Measurements from ENCODE around the gene CTDSPL.
"Not testable (repeated sequence)": the region's sequence is repeated elsewhere in the genome, so short reads cannot be mapped to it uniquely, and the experiment has no call there.

Gene CTDSPL

DNA sequence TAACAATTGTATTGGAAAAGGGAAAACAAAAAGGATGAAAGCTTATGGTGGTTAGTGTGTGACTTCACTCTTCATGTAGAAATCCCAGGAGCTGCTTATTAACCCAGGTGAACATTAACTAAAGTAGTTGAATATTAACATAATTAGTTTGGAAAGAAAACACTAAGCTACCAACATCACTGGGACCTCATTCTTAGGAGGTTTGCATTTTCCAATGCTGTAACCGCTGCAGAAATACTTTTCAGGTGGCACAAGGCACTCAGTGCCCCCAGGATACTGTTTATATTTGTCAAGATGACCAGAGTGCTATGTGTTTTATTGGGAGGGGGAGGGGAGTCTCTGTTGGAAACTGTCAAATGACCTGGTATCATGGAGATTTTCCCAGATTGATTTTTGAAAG lies 103.0 kb downstream of the CTDSPL start:
- Histone ChIP-seq H3K4me1 (ENCODE audit: insufficient read depth, low read length) (no peaks in the 10 kb centered on the region), H3K9me3 (ENCODE audit: low read length) (no peaks in the 10 kb centered on the region), H3K27me3 (ENCODE audit: insufficient read depth, low read length) (no peaks in the 10 kb centered on the region), H2AFZ (ENCODE audit: low read depth, low read length) (no peak overlapping the region), H3K36me3 (ENCODE audit: insufficient read depth, low read length) (peaks cover 15% of the 10 kb centered on the region), H3K4me3 (ENCODE audit: low read length) (no peak overlapping the region)

DNA sequence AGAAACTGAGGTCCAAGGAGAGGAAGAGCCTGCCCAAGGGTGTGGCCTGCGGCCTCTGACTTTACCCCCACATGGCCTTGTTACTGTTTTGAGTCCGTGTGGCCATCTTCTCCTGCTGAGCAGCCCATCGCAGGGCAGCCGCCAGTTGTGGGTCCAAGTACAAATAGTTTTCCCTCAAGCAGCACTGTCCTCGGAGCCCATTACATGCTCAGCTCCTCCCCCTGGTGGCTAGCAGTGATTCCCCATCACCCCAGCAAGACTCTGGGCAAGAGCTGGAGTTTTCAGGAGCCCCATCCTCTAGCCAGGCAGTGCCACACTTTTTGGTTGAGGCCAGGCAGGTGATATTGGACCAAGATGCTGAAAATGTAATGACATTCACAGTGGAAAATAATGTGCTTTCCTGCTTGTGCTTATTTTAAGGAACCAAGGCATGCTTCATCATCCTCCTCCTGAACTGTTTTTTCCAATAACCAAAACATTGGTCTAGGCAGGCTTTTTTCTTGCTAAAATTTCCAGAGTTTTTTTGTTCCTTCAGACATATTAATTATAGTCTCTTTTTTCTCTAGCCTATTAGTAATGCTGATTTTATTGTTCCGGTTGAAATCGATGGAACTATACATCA lies 105.7 kb downstream of the CTDSPL start:
- H3K9me3 ChIP-seq (ENCODE audit: low read length) = no peaks in the 10 kb centered on the region
- H3K36me3 ChIP-seq (ENCODE audit: insufficient read depth, low read length) = peaks cover 28% of the 10 kb centered on the region
- H3K4me1 ChIP-seq (ENCODE audit: insufficient read depth, low read length) = peaks cover 7% of the 10 kb centered on the region
- no peak overlapping the region for H2AFZ ChIP-seq (ENCODE audit: low read depth, low read length)
- no peak overlapping the region for H3K4me3 ChIP-seq (ENCODE audit: low read length)
- H3K27me3 ChIP-seq (ENCODE audit: insufficient read depth, low read length) = no peaks in the 10 kb centered on the region

DNA sequence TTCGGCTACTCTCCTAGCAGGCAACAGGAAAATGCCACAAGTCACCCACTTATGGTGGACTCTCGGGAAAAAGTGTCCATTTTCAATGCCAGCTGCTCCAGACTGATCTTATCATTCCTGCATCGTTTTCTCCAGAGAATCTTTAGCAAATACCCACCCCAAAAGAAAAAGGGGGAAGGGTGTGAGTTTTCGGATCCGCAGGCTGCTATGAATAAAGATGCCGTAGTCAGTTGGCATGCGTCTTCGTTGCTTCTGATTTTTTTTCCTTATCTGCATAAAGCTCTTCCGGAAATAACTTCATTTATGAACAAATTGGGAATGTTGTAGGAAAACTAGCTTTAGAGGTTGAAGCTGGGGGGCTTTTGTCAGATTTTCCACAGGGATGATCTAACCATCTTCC lies 106.5 kb downstream of the CTDSPL start:
- H3K4me3 ChIP-seq (ENCODE audit: low read length) = no peak overlapping the region
- H3K9me3 ChIP-seq (ENCODE audit: low read length) = no peaks in the 10 kb centered on the region
- peaks cover 31% of the 10 kb centered on the region for H3K36me3 ChIP-seq (ENCODE audit: insufficient read depth, low read length)
- H3K4me1 ChIP-seq (ENCODE audit: insufficient read depth, low read length) = peaks cover 7% of the 10 kb centered on the region
- H3K27me3 ChIP-seq (ENCODE audit: insufficient read depth, low read length) = no peaks in the 10 kb centered on the region
- no peak overlapping the region for H2AFZ ChIP-seq (ENCODE audit: low read depth, low read length)

DNA sequence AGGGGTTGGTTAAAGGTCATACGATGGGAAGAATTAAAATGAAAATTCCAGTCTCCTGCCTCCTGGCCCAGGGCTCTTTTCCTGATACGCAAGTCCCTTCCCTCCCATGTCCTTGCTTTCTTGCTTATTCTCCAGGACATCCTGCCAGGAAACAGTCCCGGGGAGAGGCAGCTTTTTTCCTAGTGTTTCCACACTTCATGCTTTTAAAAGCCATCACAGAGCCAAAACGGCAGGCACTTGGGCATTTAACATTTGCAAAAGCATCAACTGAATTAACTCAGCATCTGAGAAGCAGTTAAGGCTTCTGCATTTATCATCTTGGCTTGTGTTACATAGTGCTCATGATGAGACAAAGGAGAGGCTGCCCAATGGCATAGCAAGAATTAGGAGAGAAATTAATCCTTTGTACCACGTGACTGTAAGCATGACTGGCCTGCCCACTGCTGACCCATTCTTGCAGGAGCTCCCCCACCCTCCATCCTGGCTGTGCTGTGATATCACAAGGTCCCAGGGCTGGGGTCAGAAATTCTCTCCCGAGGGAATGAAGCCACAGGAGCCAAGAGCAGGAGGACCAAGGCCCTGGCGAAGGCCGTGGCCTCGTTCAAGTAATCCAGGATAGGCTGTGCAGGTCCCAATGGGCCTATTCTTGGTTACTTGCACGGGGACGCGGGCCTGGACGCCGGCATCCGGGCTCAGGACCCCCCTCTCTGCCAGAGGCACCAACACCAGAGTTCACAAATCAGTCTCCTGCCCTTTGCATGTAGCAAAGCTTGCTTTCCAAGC lies 107.3 kb downstream of the CTDSPL start:
- H3K4me1 ChIP-seq (ENCODE audit: insufficient read depth, low read length) = peaks cover 7% of the 10 kb centered on the region
- no peak overlapping the region for H3K4me3 ChIP-seq (ENCODE audit: low read length)
- no peaks in the 10 kb centered on the region for H3K27me3 ChIP-seq (ENCODE audit: insufficient read depth, low read length)
- peaks cover 2% of the 10 kb centered on the region for H3K9me3 ChIP-seq (ENCODE audit: low read length)
- H2AFZ ChIP-seq (ENCODE audit: low read depth, low read length) = no peak overlapping the region
- H3K36me3 ChIP-seq (ENCODE audit: insufficient read depth, low read length) = peaks cover 31% of the 10 kb centered on the region

DNA sequence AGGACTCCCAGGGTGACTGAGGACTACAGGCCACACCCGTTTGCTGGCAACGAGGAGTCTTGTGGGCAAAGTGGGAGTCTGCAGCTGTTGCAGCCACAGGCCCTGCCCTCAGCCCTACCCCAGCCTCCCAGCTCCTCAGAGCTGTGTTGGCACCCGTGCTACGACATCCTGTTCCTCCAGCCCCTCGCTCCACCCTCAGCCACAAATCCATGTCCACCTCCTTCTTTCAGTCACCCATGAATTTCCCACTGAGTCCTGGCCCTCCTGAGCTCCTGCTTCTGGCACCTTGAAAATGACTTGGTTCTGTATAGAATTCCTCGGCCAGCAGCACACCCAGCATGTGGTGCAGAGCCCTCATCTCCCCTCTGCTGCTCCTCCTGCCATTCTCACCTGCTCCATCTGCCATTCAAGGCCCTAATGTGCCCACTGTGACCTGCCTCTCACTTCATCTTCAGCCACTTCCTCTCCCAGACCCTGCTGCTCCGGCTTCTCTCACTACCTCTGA lies 108.0 kb downstream of the CTDSPL start:
- no peaks in the 10 kb centered on the region for H3K27me3 ChIP-seq (ENCODE audit: insufficient read depth, low read length)
- peaks cover 29% of the 10 kb centered on the region for H3K36me3 ChIP-seq (ENCODE audit: insufficient read depth, low read length)
- H3K9me3 ChIP-seq (ENCODE audit: low read length) = peaks cover 2% of the 10 kb centered on the region
- no peak overlapping the region for H2AFZ ChIP-seq (ENCODE audit: low read depth, low read length)
- H3K4me1 ChIP-seq (ENCODE audit: insufficient read depth, low read length) = peaks cover 7% of the 10 kb centered on the region
- H3K4me3 ChIP-seq (ENCODE audit: low read length) = no peak overlapping the region

DNA sequence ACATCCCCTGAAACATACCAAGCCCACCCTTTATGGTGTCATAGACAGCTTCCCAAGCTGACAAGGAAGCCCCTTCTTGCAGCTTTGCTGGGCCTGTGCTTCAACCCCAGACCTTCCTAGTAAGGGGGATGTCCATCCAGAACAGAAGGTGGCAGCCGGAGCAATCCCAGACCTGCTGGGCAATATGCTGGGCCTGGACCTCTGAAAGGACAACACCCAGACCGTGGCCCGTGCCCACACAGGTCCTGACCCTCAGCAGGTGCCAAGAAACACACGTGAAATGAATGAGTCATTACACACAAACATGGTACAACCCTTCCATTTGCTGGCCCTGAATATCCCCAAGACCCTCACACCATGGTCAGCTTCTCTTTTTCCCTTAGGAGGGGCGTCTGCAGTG lies 109.1 kb downstream of the CTDSPL start:
- Histone ChIP-seq H3K4me1 (ENCODE audit: insufficient read depth, low read length) (peaks cover 7% of the 10 kb centered on the region), H3K4me3 (ENCODE audit: low read length) (no peak overlapping the region), H3K36me3 (ENCODE audit: insufficient read depth, low read length) (peaks cover 28% of the 10 kb centered on the region), H3K9me3 (ENCODE audit: low read length) (peaks cover 2% of the 10 kb centered on the region), H3K27me3 (ENCODE audit: insufficient read depth, low read length) (no peaks in the 10 kb centered on the region), H2AFZ (ENCODE audit: low read depth, low read length) (no peak overlapping the region)

DNA sequence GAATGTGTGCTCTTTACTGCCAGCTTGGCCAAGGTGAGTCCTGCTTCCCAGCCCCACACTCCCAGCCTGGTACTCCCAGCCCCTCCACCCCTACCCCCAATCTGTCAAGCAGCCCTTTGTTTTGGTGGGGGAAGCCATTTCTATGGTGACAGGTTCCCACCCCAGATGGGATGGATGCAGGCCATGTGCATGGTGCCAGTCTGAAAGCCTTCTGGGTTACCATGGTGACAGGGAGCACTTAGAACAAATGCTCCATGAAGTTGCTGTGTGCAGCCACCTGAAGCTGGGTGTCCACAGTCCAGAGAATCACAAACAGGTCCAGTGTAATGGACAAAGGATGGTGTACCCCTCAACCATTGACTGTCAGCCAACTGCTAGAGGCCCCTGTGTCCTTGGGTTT lies 109.8 kb downstream of the CTDSPL start:
- H3K36me3 ChIP-seq (ENCODE audit: insufficient read depth, low read length) = peaks cover 31% of the 10 kb centered on the region
- H2AFZ ChIP-seq (ENCODE audit: low read depth, low read length) = no peak overlapping the region
- H3K4me3 ChIP-seq (ENCODE audit: low read length) = no peak overlapping the region
- H3K27me3 ChIP-seq (ENCODE audit: insufficient read depth, low read length) = no peaks in the 10 kb centered on the region
- H3K9me3 ChIP-seq (ENCODE audit: low read length) = peaks cover 2% of the 10 kb centered on the region
- H3K4me1 ChIP-seq (ENCODE audit: insufficient read depth, low read length) = peaks cover 7% of the 10 kb centered on the region

DNA sequence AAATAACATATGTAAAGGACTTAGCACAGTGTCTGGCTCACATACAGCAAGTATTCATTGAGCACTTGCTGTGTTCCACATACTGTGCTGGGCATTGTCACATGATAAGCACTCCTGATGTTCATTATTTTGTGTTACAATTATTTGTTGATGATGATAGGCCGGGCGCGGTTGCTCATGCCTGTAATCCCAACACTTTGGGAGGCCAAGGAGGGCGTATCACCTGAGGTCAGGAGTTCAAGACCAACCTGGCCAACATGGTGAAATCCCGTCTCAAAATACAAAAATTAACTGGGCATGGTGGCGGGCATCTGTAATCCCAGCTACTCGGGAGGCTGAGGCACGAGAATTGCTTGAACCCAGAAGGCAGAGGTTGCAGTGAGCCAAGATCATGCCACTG lies 110.4 kb downstream of the CTDSPL start:
- H3K27me3 ChIP-seq (ENCODE audit: insufficient read depth, low read length); H2AFZ ChIP-seq (ENCODE audit: low read depth, low read length); H3K4me1 ChIP-seq (ENCODE audit: insufficient read depth, low read length); H3K4me3 ChIP-seq (ENCODE audit: low read length); H3K9me3 ChIP-seq (ENCODE audit: low read length): not testable (repeated sequence)
- peaks cover 31% of the 10 kb centered on the region for H3K36me3 ChIP-seq (ENCODE audit: insufficient read depth, low read length)

DNA sequence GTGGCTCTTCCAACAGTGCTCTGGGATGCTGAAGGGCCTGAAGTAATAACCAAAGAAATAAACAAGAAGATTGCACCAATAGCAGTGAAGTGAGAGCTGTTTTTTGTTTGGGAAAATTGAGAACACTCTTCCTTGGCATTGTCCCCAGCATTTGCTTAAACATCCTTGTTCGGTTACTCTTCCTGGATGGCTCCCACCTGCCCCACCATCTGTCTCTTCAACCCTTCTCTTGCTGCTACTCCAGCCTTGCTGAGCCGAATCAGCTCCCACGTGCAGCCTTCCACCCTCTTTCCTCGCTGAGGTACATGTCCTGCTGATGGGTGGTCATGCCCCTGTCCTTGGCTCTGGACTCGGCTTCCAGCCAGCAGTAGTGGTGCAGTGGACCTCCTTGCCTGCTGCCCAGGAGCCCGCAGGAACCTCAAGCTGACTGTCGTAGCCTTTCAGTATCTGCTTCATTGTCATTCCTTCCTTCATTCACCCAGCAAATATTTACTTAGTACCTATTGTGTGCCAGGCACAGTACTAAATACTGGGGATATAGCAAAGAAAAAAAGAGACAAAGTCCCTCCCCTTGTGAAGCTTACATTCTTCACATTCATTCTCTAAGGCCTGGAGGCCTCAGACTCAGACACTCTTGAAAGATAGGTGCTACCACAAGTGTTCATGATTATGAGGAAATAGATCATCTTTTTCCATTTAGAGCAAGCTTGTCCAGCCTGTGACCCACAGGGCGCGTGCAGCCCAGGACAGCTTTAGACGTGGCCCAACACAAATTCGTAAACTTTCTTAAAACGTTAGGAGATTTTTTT lies 111.8 kb downstream of the CTDSPL start:
- Histone ChIP-seq H3K4me3 (ENCODE audit: low read length) (no peak overlapping the region), H3K36me3 (ENCODE audit: insufficient read depth, low read length) (peaks cover 27% of the 10 kb centered on the region), H3K4me1 (ENCODE audit: insufficient read depth, low read length) (peaks cover 7% of the 10 kb centered on the region), H2AFZ (ENCODE audit: low read depth, low read length) (no peak overlapping the region), H3K9me3 (ENCODE audit: low read length) (peaks cover 2% of the 10 kb centered on the region), H3K27me3 (ENCODE audit: insufficient read depth, low read length) (no peaks in the 10 kb centered on the region)

DNA sequence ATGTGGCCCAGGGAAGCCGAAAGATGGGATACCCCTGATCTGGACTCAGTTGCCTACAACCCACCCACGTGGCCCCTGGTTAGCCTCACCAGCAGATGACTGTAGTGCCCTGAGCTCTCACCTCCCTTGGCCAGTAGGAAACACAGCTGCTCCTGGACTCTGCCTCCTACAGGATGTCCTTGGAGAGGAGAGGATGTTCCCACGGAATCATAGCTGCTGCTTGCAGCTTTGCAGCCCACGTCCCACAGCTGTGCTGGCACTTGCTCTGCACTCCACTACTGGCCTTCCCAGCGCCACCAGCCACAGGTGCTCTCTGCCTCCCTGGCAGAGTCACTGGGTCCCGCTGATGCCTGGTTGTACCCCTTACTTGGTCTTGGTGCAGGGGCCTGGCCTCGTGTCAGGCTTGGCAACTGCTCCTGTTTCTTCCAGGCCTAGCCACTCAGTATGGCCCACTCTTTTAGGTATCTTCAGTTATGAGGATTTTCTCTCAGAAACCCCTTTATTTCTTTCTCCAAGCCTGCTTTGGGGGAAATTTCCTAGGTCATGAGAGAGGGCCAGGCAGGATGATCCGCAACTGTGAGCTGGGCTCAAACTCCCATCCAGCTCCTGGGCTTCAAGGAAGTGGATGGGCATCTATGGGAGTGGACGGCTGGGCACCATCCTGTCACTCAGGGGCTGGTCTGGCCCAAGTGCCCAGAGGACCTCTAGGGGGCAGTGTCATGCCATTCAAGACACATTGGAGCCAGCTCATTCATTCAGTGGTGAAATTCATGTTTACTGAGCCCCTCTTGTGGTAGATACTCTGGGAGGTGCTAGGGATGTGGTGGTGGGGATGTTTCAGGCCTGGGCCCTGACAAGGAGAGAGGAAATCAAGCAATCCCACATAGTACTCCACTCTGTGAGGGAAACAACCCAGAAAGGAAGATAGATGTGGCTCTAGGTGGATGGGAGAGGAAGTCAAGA lies 112.7 kb downstream of the CTDSPL start:
- peaks cover 27% of the 10 kb centered on the region for H3K36me3 ChIP-seq (ENCODE audit: insufficient read depth, low read length)
- H2AFZ ChIP-seq (ENCODE audit: low read depth, low read length) = no peak overlapping the region
- peaks cover 2% of the 10 kb centered on the region for H3K9me3 ChIP-seq (ENCODE audit: low read length)
- H3K4me3 ChIP-seq (ENCODE audit: low read length) = no peak overlapping the region
- no peaks in the 10 kb centered on the region for H3K27me3 ChIP-seq (ENCODE audit: insufficient read depth, low read length)
- H3K4me1 ChIP-seq (ENCODE audit: insufficient read depth, low read length) = peaks cover 7% of the 10 kb centered on the region

DNA sequence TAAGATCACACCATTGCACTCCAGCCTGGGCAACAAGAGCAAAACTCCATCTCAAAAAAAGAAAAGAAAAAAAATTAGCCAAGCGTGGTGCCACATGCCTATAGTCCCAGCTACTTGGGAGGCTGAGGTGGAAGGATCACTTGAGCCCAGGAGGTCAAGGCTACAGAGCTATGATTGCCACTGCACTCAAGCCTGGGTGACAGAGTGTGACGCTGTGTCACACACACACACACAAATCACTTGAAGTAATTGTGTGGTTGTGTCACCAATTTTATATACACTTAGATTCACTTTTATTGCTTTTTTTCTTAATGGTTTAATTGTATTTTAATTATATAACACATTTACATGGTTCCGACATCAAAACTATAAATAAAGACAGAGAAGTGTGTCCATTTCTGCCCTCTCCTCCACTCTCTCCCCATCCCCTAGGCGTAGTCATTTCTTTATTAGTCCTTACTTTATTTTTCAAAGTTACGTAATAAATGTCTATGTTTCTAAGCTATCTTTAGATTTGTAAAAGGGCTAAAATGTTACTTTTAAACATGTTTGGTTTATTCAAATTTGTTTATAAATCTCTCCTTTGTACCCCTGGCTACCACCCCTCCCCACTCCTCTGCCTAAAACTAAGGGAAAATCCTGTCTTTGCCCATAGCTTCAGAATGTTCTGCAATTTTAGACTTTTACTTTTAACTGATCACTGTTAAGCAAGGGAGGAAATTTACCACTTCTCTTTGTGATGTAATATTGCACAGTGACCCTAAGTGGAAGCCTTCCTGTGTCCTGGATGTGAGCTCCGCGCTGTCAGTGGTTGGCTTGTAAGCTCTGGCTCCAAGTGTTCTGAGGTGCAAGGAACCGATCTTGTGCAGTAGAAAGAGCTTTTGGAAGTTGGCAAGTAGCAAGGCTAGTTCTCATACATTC lies 118.1 kb downstream of the CTDSPL start:
- Histone ChIP-seq H3K4me1 (ENCODE audit: insufficient read depth, low read length) (no peaks in the 10 kb centered on the region), H3K36me3 (ENCODE audit: insufficient read depth, low read length) (peaks cover 28% of the 10 kb centered on the region), H3K9me3 (ENCODE audit: low read length) (no peaks in the 10 kb centered on the region), H2AFZ (ENCODE audit: low read depth, low read length) (no peak overlapping the region), H3K4me3 (ENCODE audit: low read length) (no peak overlapping the region), H3K27me3 (ENCODE audit: insufficient read depth, low read length) (no peaks in the 10 kb centered on the region)

Data from neuron (in vitro differentiated cells).